Putamen (tissue), 1 donor: ENCODE measurements around the gene CSTB.

Source experiments
- DNase-seq: peaks from one replicate; pipeline ENCODE4 v3.0.0-alpha.2; 2016; ENCODE audit warnings: low spot score

Gene CSTB

DNA sequence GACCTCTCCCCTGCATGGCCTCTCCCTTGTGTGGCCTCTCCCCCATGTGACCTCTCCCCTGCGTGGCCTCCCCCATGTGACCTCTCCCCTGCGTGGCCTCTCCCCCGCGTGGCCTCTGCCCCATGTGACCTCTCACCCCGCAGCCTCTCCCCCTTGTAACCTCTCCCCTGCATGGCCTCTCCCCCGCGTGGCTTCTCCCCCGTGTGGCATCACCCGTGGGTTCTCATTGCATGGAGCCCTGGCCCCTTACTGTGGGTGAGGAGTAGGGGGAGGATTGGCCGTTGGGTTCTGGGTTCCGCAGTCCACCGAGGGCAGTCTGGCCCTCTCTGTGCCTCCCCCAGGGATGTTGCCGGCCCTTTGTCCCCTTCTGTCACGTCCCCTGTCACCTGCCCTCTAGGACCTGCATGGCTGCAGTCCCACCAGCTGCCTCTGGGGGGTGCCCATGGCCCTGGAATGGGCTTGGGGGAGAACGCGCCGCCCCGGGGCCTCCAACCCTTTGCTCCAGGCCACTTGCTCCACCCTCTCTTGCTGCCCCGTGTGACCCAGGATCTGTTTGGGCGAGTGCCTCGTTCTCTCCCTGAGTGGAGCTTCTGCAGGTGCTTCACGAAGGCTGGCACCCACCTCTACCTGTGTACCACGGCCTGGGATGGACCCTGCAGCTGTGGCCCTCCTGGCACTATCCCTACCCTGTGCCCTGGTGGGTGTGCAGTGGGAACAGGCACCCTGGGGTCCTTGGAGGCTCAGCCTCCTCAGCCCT is 34.6 kb upstream of the CSTB start:
- peak; percentile 71 for DNase-seq

DNA sequence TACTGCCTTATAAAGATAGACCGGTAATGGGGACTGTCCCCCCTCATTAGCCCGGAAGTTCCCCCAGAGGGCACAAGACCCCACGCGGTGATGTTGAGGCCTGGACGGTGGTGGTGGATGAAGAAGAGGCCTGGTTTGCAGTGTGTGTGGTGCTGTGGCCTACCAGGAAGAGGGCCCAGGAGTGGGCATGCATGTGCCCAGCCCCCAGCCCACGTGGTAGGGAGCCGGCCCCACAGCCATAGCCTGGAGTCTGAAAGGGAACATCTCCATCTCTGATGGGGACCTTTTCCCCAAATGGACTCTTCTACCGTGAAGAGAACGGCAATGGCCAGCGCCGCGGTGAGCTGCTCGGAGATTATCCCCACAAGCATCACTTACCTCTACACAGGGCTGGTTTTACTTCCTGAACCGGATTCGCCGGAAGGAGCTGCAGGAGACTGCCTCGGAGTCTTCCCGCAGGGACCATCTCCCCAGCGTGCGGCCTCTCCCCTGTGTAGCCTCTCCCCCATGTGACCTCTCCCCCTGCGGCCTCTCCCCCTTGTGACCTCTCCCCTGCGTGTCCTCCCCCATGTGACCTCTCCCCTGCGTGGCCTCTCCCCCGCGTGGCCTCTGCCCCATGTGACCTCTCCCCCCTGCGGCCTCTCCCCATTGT is 33.9 kb upstream of the CSTB start:
- DNase-seq = no peak

DNA sequence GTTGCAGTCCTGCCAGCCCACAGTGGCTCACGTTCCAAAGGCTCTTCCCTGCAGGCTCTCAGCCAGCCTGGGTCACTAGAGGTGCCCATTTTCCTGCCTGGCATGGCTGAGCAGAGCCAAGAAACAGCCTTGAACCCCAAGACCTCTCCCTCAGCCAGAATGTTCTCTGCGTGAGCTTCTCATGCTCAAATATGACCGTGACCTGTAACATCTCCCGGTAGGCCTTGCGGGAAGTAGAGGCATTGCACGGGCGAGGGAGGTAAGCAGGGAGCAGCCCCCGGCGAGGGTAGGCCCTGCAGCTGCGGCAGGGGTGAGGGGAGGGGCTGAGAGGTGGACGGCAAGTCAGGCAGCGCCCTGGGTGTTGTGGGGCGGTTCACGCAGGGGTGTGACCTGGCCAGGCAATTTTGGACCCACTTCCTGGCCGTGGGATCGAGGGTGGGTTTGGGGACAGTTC is 33.3 kb upstream of the CSTB start:
- DNase-seq = no peak

DNA sequence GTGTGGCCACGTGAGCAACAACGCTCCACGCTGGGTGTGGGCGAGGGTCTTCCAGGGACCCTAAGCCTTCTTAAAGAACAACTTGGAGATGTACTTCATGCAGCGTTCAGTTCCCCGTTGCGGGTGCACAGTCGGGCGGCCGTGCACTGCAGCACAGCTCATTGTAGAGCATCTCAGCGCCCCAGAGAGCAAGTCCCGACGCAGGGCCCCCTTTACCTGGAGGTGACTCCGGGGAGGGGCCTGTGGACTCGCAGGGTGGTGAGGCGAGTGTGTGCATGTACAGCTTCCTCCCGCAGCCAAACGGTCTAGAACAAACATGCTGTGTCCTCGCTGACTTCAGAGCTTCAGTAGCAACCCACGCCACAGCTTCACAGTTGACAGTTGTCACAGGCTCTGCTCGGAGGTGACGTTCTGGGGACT is 32.7 kb upstream of the CSTB start:
- peak; percentile 54 for DNase-seq

DNA sequence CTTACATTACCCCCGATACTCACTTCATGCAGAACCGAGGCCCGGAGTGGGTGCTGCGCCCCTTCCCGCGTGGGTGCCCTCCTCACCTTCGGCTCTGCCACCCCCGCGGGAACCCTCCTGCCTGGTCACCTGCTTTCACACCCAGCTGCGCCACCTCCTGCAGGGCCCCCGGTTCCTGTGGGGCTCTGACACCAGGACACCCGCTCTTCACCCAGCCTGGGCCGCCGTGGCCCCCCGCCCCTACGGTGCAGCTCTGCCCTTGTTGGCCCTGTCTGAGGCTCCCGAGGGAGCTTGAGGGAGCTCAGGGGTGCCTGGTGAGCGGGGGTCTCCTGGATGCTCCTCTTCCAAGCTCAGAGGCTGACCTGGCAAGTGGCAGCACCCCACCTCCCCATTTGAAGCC is 32.3 kb upstream of the CSTB start:
- DNase-seq = no peak

DNA sequence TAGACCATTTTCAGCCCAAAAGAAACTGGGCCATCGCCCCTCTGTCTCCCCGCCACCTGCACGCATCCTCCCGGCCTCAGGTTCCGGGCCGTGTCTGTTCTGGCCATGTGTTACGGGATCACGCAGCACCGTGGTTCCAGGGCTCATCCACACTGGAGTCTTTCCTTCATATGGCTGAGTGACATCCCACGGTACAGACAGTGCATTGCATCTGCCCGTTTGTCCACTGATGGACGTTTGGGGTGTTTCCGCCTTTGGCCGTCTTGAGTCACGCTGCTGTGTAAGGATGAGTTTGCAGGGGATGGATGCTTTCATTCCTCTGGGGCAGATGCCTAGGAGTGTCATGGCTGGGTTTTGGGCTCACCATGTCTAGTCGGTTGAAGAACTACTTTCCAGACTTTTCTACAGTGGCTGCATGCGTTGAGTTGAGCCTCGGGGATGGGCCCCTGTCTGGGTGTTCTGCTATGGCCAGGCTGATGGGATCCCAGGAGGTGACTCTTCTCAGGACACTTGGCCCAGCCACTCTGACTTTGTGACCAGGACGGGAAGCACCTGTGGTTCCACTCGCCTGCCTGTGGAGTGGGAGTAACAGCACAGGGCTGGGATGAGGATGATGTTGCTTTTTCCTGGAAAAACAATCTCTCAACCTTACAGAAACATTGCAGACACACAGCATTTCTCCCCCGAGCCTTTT is 30.1 kb upstream of the CSTB start:
- DNase-seq = no peak

DNA sequence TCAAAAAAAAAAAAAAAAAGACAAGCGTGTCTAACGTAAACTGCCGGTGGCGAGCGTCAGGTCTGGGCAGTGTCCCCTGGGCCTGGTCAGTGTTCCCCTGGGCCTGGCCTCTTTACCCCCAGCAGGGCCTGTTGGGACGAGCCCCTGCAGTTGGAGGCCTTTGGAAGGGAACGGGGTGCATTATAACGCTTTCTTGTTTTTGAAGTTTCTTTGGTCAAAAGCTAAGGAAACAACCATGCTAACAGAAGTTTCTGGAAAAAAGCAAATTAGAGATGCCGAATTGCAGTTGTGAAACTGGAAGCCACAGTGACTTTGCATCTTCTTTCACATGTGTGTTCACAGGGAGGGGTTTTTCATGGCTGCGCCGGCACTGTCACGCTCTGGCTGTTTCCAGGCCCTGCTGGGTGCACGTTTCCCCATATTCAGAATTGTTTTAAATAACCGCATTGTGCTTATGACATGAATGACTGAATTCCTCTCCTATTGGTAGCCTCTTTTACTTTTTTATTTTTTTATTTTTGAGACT is 29.2 kb upstream of the CSTB start:
- DNase-seq = no peak

DNA sequence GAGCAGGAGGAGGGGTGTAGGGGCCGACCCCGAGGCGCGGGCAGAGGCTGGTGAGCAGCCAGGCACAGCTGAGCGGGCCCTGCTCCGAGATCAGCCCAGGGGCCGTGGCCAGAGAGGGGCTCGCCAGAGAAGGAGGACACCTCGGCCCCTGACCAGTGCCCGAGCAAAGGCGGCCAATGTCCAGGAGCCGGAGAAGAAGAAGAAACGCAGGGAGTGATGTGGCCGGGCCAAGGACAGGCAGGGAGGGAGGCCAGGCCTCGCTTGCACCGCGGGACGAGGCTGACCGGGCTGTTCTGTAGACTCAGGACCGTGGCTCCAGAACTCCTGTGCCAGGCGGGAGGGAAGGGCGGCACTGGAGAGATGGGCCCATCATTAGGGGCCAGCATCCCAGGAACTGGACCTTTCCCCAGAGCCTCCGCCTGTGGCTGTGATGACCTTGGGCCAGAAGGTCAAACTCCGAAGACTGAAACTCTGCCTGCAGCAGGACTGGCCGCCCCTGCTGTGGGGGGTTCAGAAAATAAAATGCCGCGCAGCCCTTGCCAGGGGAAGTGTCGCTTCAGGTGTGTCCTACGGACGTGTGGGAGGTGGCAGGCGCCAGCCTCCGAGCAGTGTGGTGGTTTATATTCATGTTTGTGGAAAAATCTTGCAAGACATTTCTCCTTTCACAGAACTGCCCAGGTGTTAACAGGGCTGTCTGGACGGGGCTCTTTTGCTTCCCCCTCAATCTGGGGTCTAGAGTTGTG is 27.6 kb upstream of the CSTB start:
- DNase-seq = no peak

DNA sequence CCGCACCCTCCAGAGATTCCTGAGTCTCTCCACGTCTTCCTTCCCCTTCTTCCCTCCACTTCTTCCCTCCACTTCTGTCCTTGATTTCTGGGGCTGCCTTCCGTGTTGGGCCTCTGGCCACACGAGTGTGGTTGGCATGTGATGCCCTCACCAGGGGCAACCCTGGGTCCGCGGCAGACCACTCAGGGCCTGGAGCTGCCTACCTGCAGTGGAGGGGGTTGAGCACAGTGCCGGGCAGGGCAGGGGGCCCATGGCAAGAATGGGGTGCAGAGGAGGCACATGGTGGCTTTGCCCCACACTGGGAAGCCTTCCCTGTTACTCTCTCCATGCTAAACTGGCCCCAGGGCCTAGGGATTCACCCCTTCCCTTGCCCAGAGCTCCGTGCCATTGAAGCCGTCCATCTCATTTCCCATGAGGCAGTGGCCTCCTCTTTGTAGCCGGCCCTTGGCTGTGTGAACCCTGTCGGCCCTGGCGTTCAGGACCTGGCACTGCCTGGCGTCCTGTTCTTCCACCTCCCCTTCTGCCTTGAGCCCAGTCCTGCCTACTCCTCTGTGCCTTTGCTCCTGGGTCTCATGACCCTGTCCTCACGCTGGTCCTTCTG is 26.7 kb upstream of the CSTB start:
- DNase-seq = no peak

DNA sequence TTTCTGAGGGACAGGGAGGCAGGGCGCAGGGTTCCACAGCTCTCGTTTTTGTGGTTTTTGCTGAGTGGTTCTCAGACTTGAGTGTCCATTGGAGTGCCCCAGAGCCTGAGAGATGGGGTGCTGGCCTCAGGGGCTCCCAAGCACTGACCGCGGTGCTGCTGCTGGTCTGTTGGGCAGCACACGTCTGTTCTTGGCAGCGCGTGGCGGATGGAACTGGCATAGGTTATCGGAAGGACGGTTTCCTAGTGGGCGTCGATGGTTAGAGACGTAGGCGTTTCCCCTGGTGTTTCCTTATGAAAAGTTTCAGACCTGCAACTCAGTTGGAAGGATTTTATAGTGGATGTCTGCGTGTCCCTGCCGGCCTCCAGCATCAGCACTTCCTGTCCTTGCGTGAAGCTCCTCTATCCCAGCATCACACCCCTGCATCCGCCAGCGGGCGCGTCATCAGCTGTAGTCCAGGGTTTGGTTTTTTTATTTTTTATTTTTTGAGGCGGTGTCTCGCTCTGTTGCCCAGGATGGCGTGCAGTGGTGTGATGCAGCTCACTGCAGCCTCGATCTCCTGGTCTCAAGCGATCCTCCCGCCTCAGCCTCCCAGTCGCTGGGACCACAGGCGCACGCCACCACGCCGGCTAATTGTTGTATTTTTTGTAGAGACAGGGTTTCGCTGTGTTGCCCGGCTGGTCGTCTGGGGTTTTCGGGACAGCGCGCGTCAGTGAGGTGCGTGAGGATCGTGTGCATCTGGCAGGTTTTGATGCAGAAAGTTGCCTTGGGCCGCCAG is 25.1 kb upstream of the CSTB start:
- DNase-seq = no peak

DNA sequence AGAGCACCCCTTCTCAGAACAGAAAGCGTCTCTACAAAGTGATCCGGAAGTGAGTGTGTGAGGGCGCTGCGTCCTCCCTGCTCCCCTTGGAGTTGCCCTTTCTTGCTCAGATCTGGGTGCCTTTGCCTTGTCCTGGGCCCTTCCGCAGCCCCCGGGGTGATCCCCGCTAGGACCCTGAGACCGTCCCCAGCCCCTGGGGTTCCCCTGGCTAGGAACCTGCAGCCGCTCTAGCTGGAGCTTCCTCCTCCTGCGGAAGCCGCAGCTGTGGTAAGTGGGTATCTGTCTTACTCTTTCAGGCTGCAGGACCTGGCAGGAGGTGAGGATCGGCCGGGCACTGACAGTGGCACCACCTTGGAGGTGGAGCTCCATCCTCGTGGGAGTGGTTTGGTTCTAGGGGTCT is 24.5 kb upstream of the CSTB start:
- DNase-seq = no peak

DNA sequence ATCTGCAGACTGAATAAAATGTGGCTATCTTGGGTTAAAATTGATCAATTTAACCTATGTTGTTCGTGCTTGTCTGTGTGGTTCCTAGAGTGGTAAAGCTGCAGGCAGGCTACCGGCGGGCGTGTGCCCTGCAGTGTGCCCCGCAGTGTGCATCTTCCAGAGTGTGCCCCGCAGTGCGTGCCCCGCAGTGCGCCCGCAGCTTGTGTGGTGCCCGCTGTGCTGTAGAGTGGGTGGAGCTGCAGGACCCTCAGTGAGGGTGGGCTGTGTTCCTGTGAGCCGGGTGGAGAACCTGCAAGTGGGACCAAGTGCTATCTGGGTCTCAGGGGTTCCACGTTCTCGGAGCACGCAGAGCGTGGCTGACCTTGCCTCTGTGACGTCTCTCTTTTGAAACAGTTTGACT is 24.0 kb upstream of the CSTB start:
- no peak for DNase-seq

DNA sequence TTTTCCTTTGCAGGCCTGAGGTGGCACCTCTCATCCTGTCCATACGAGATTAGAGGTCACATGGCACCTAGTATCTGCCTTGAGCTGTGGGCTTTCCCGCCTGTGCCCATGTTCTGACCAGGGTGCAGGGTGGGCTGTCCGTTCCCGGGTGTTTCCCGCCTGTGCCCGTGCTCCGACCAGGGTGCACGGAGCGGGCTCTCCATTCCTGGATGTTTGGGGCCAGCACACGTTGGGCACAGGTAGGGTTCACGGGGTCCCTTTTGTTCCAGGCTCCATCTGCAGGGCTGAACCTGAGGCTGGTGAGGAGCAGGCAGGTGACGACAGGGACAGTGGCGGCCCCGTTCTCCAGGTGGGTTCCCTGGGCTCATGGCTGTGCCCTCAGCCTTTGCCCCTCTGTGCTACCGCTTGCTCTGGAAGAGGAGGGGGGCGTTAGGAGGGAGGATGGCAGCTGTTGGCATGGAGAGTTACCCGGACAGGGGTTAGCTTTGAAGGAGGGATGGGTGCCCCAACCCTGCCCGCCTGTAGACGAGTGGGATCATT is 23.3 kb upstream of the CSTB start:
- DNase-seq = no peak

DNA sequence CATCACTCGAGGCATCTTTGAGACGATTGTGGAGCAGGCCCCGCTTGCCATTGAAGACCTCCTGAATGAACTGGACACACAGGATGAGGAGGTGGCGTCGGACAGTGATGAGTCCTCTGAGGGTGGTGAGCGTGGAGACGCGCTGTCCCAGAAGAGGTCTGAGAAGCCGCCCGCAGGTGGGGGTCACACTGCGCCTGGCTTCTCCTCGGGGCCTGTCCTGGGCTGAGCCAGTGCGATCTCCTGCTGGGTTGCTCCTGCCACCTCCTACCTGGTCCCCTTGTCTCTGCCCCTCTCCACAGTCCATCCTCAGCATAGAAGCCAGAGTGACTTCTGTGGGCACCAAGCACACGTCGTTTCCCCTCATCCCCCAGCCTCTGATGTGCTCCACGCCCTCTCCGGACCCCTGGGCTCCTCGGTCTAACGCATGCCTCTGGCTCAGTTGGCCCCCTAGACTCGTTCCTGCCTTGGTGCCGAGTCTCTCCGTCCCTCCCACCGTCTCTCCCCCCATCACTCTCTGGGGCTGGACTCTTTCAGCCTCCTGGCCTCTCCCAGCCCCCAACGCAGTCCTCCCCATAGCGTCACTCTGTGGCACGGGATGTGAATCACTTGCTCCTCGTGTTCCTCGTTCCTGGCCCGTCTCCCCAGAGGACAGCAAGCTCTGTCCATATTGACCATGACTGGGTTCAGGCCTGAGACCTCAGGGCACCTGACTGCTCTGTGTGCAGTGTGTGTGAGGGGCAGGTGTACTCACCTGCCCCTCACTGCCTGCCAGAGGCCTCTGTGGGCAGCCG is 22.0 kb upstream of the CSTB start:
- DNase-seq = no peak

DNA sequence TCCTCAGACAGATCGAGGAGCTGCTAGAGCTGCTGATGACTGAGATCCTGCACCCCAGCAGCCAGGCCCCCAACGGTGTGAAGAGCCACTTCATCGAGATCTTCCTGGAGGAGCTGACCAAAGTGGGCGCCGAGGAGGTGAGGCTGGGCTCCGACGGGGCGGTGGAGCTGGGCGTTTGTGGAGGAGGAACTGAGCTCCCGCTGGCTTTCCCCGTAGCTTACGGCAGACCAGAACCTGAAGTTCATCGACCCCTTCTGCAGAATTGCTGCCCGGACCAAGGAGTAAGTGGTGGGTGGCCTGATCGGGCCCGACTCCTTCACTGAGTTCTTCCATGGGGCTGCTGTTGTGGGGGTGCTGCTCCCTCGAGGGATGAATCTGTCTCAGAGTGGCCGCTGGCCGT is 21.3 kb upstream of the CSTB start:
- DNase-seq = no peak

DNA sequence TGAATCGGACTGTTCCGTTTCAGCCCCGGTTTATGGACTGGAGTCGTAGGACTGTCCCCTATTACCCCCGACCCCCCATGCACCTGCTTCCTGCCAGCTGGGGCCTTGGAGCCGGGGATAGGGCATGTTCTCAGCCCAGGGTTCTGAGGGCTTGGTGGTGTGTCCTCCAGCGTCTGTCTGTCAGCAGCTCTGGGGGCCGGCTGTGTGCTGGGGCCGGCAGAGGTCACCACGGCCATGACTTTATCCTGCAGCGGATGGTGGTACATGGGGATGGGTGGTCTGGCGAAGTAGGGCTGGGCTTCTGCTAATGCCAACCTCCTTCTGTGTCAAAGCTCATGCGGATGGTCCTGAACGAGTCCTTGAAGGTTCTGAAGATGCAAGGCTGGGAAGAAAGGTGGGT is 18.7 kb upstream of the CSTB start:
- DNase-seq = no peak

DNA sequence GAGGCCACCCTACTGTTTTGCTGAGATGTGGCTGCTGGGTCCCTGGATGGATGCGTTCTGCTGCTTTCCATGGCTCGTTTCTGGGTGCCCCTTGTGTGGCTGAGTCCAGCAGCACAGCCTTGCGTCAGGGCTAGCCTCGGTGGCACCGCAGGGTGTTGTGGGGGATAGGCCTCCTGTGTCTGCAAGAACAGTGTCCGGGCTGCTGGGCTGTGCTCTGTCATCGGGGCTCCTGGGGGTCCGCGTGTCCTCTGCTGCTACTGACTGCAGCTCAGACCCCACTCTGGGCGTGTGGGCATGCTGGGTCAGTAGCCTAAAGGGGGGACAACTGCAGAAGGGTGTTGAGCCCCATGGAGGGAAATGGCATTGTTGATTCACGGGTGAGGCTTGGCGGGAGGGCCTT is 18.2 kb upstream of the CSTB start:
- DNase-seq = no peak

DNA sequence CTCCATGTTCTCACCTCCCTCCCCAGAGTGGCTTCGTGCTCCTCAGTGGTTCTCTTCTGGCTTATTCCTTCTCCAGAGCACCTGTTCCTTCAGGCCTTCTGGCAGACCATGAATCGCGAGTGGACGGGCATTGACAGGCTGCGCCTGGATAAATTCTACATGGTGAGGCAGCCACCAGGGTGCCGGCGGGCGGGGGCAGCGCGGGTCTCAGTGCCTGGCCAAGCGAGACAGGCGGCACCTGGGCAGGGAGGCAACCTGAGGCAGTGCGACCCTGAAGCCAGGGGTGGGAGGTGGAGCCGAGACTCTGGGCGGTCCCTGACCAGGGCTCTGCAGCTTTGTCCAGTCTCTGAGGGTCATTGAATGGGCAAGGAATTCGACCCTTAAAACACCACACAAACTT is 17.1 kb upstream of the CSTB start:
- no peak for DNase-seq

DNA sequence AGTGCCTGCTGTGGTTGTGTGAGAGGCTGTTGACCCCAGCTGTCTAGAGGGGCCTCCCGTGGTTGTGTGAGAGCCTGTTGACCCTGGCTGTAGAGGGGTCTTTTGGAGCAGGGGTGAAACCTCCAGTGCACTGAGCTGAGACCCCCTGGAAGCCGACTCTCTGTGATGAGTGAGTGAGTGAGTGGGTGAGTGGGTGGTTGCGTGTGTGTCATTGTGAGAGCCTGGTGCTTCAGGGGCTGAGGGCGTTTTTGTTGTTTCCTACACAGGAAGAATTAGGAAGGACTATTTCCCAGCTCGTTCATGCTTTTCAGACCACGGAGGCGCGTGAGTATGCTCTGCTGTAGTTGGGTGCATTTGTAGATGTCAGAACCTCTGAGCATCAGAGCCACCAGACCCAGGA is 16.3 kb upstream of the CSTB start:
- DNase-seq = no peak

DNA sequence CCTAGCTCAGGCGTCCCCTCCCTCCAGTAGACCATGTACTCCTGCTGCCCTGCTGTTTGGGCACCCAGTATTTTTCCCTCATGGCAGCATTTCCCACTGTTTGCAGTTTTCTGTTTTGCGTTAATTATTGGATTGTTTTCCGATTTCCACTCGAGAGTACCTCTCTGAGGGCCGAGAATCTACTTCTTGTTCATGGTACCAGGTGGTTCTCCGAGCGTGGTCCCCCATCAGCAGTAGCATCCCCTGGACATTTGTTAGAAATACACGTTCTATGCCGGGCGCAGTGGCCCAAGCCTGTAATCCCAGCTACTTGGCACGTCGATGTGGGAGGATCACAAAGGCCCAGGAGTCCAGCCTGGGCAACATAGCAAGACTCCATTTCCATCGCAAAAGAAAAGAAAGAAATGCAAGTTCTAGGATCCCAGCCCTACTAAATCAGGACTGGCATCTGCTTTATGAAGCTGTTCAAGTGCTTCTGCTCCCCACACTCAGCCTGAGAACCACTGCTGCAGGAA is 14.0 kb upstream of the CSTB start:
- no peak for DNase-seq
